BE2C (cell line): ENCODE measurements around the gene EFCAB6.

Experiments
- DNase-seq: peaks from one replicate; pipeline ENCODE4 v3.0.0-alpha.2; 2020
- H3K27me3 ChIP-seq: fragments of 250-450 bp; sonication (Bioruptor Pico); 2 replicates; pipeline ENCODE4 v1.5.1; 2020; ENCODE audit warnings: mild to moderate bottlenecking
- H3K36me3 ChIP-seq: fragments of 250-450 bp; sonication (Bioruptor Pico); 2 replicates; pipeline ENCODE4 v1.5.1; 2020; ENCODE audit warnings: mild to moderate bottlenecking
- H3K4me1 ChIP-seq: fragments of 250-450 bp; sonication (Bioruptor Pico); 2 replicates; pipeline ENCODE4 v1.5.1; 2020
- H3K4me3 ChIP-seq: 2 replicates; pipeline ENCODE4 v1.5.1; 2011; ENCODE audit warnings: low read depth, low read length
- H3K9me3 ChIP-seq: fragments of 250-450 bp; sonication (Bioruptor Pico); 2 replicates; pipeline ENCODE4 v1.5.1; 2020
- TF ChIP-seq, protein P1 (sequence below): IDR thresholded peaks from 2 replicates; pipeline ENCODE4 v1.5.1; 2012; ENCODE audit warnings: mild to moderate bottlenecking, low read depth, low read length

EFCAB6 gene

DNA sequence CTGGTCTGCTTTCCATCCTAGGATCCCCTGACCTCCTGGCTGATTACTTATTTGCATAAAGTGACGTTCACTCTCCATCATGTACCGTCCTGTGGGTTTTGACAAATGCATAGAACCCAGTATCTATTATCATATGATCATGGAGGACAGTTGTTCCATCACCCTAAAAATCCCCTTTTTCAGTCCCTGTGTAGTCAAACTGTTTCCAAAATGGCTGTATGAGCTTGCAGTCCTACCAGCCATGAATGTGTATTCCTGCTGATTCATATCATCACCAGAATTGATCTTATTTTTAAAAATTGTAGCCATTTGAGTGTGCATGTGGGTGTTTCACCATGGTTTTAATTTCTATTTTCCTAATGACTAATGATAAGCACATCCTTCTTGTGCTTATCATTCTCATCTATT is 291.5 kb downstream of the EFCAB6 start:
- TF ChIP-seq, protein P1, sequence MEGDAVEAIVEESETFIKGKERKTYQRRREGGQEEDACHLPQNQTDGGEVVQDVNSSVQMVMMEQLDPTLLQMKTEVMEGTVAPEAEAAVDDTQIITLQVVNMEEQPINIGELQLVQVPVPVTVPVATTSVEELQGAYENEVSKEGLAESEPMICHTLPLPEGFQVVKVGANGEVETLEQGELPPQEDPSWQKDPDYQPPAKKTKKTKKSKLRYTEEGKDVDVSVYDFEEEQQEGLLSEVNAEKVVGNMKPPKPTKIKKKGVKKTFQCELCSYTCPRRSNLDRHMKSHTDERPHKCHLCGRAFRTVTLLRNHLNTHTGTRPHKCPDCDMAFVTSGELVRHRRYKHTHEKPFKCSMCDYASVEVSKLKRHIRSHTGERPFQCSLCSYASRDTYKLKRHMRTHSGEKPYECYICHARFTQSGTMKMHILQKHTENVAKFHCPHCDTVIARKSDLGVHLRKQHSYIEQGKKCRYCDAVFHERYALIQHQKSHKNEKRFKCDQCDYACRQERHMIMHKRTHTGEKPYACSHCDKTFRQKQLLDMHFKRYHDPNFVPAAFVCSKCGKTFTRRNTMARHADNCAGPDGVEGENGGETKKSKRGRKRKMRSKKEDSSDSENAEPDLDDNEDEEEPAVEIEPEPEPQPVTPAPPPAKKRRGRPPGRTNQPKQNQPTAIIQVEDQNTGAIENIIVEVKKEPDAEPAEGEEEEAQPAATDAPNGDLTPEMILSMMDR, result no peak
- Histone ChIP-seq H3K36me3 (no peaks in the 10 kb centered on the region), H3K4me1 (peaks cover 3% of the 10 kb centered on the region; the same call in 1 of the 2 replicates), H3K4me3 (no peak overlapping the region), H3K27me3 (no peaks in the 10 kb centered on the region), H3K9me3 (no peaks in the 10 kb centered on the region)
- no peak for DNase-seq

DNA sequence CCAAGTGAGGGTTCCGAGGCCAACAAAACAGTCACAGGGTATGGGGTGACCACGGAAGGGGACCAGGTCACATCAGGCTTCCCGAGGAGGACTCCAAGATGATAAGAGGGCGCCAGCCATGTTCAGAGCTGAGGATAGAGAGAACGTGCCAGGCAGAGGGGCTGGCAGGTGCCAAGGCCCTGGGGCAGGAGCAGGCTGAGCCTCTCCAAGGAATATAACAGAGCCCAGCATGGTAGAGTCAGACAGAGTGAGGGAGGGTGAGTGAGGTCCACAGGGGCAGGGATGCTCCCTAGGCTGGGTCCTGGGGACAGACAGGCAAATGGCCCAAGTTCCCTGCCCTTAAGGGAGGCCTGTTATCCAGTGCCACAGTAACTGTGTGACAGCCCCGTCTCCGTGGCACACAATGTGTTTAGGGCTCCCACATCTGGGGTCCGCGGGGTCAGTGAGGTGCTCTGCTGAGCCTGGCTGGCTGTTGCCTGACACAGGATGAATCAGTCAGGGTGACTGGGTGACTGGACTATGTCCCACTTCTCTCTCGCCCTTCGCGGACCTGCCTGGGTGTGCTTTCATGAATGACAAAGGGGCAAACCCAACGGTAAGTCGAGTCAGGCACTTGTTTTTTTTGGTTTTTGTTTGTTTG is 295.0 kb downstream of the EFCAB6 start:
- Histone ChIP-seq H3K9me3 (no peaks in the 10 kb centered on the region), H3K36me3 (no peaks in the 10 kb centered on the region), H3K27me3 (no peaks in the 10 kb centered on the region), H3K4me3 (no peak overlapping the region), H3K4me1 (peaks cover 3% of the 10 kb centered on the region; the same call in 1 of the 2 replicates)
- DNase-seq, result no peak
- TF ChIP-seq, protein P1, result no peak

DNA sequence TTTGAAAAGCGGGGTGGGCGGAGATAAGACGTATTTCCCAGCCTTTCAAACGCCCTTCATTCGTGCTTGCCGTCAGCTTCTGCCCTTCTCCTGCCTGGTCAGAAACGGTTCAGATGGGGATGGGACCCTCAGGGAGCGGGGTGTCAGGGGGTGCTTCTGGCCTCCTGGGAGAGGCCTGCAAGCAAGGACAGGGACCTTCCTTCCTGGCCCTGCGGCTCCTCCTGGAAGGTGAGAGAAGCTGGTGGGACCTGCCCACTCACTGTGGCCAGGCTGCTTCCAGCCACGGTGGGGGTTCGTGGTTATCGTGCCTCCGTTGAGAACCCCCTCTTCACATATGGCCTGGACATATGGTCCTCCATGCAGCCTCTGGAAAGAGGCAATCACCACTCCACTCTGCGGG is 295.7 kb downstream of the EFCAB6 start:
- H3K4me1 ChIP-seq, result peaks cover 3% of the 10 kb centered on the region; the same call in 1 of the 2 replicates
- no peak for DNase-seq
- TF ChIP-seq, protein P1, result no peak
- no peaks in the 10 kb centered on the region for H3K27me3 ChIP-seq
- H3K36me3 ChIP-seq, result no peaks in the 10 kb centered on the region
- no peaks in the 10 kb centered on the region for H3K9me3 ChIP-seq
- no peak overlapping the region for H3K4me3 ChIP-seq

DNA sequence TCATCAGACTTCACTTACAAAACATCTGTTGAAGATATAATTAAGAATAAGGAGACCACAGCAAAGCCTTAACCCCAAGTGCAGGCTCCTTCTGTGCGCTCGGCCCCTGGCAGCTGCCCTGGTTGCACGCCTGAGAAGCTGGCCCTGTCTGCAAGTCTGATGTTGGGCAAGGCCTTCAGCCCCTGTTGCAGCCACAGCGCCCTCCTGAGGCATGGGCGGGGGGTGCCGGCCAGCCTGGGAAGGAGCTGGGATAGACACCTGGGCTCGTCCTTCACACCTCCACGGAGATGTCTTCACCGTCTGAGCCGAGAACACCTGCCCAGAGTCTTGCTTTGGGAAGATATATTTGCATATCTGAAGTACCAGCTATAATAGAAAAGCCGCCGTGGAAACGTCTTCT is 296.2 kb downstream of the EFCAB6 start:
- H3K27me3 ChIP-seq, result no peaks in the 10 kb centered on the region
- H3K36me3 ChIP-seq, result no peaks in the 10 kb centered on the region
- TF ChIP-seq, protein P1, result no peak
- no peaks in the 10 kb centered on the region for H3K9me3 ChIP-seq
- DNase-seq, result no peak
- peaks cover 3% of the 10 kb centered on the region; the same call in 1 of the 2 replicates for H3K4me1 ChIP-seq
- H3K4me3 ChIP-seq, result no peak overlapping the region

DNA sequence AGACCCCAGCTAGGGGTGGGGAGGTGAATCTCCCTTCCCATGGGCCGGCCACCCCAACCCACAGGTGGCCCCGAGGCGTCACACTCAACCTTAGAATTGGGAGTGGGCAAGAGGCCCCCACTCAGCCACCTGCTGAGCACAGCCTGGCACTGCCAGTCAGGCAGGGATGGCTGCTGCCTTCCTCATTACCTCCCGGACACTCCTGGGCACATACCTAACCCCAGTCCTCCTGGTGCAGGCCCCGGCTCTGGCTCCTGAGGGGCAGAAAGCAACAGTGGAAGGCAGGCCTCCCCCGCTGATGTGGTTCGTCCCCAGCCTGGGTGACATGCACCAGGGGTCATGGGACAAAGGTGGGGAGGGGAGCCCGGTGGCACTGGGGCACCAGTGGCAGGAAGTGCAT is 296.7 kb downstream of the EFCAB6 start:
- no peaks in the 10 kb centered on the region for H3K9me3 ChIP-seq
- H3K36me3 ChIP-seq, result no peaks in the 10 kb centered on the region
- H3K4me1 ChIP-seq, result peaks cover under 1% of the 10 kb centered on the region; the same call in 1 of the 2 replicates
- no peak overlapping the region for H3K4me3 ChIP-seq
- TF ChIP-seq, protein P1, result no peak
- DNase-seq, result no peak
- no peaks in the 10 kb centered on the region for H3K27me3 ChIP-seq

DNA sequence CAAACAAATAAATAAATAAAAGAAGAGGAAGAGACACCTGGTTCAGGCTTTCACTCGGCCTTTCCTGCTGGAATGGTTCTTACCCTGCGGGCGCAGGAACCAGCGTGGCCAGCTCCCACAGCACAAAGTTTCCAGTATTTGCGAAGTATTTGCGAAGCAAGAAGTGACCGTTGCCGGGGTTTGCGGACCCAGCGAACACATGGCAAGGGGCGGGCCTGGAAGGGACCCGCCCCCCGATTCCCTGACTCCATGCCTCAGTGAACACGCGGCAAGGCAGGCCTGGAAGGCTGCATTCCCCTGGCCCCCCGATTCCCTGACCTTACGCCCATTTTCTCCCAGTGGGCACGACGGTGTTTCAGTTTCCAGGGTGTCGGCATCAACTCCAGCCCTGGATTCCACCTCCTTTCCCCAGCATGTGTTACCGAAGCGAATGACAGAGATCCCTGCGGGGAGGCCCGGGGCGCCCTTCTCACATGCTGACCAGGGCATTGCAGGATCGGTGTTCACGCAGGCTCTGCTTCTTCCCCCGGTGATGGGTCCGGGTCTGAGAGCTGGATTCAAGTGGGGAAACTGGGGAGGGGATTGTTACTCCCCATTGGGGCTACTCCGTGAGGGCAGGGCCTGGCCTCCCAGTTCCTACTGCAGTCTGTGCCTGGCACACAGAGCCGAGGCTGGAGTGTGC is 297.5 kb downstream of the EFCAB6 start:
- TF ChIP-seq, protein P1, result no peak
- H3K4me1 ChIP-seq, result no peaks in the 10 kb centered on the region

More for the DNA sequence above, 297.5 kb downstream of the EFCAB6 start:
- no peaks in the 10 kb centered on the region for H3K27me3 ChIP-seq
- no peaks in the 10 kb centered on the region for H3K9me3 ChIP-seq
- H3K4me3 ChIP-seq, result no peak overlapping the region
- DNase-seq, result no peak
- no peaks in the 10 kb centered on the region for H3K36me3 ChIP-seq
